ENCODE data around the gene DIPK2A.

The DIPK2A gene

GRCh38 chr3:143961342-143961741, 10.3 kb upstream of the DIPK2A start:
- no peaks in the 10 kb centered on the region for H3K79me2 ChIP-seq (ENCODE audit: insufficient read depth, low read length)
- TF ChIP-seq EZH2 (IDR thresholded peaks at IDR 0.05; ENCODE audit: borderline replicate concordance, low read length) (no peak), CTCF (IDR thresholded peaks at IDR 0.05; ENCODE audit: low read length) (no peak)
- no peaks in the 10 kb centered on the region; the same call in 1 of the 2 replicates for H3K9me3 ChIP-seq (ENCODE audit: low read length)
- no peaks in the 10 kb centered on the region for H3K4me1 ChIP-seq (ENCODE audit: insufficient read depth, low read length, severe bottlenecking)
- H3K9ac ChIP-seq (ENCODE audit: low read length), result no peak overlapping the region
- no peaks in the 10 kb centered on the region for H4K20me1 ChIP-seq (ENCODE audit: insufficient read depth, low read length)
- no peak overlapping the region for H3K27ac ChIP-seq (ENCODE audit: low read depth, low read length, poor library complexity, severe bottlenecking)
- no peaks in the 10 kb centered on the region for H3F3A ChIP-seq (ENCODE audit: insufficient read depth, low read length)
- no peaks in the 10 kb centered on the region for H3K9me2 ChIP-seq (ENCODE audit: low read depth, low read length)
- no peak overlapping the region for H3K4me2 ChIP-seq (ENCODE audit: low read length)
- no peaks in the 10 kb centered on the region for H3K27me3 ChIP-seq (ENCODE audit: insufficient read depth, low read length)
- no peak overlapping the region for H3K4me3 ChIP-seq (ENCODE audit: low read depth, low read length, poor library complexity, severe bottlenecking)
- H2AFZ ChIP-seq (ENCODE audit: low read length), result no peak overlapping the region
- H3K36me3 ChIP-seq (ENCODE audit: insufficient read depth, low read length), result no peaks in the 10 kb centered on the region

GRCh38 chr3:143963946-143964345, 7.7 kb upstream of the DIPK2A start:
- no peak overlapping the region for H2AFZ ChIP-seq (ENCODE audit: low read length)
- H3K79me2 ChIP-seq (ENCODE audit: insufficient read depth, low read length), result no peaks in the 10 kb centered on the region
- H3K27me3 ChIP-seq (ENCODE audit: insufficient read depth, low read length), result no peaks in the 10 kb centered on the region
- no peak overlapping the region for H3K9ac ChIP-seq (ENCODE audit: low read length)
- H3K36me3 ChIP-seq (ENCODE audit: insufficient read depth, low read length), result no peaks in the 10 kb centered on the region
- H3K9me3 ChIP-seq (ENCODE audit: low read length), result no peaks in the 10 kb centered on the region; the same call in 1 of the 2 replicates
- no peak overlapping the region for H3K27ac ChIP-seq (ENCODE audit: low read depth, low read length, poor library complexity, severe bottlenecking)
- no peaks in the 10 kb centered on the region for H4K20me1 ChIP-seq (ENCODE audit: insufficient read depth, low read length)
- no peaks in the 10 kb centered on the region for H3F3A ChIP-seq (ENCODE audit: insufficient read depth, low read length)
- no peak overlapping the region for H3K4me3 ChIP-seq (ENCODE audit: low read depth, low read length, poor library complexity, severe bottlenecking)
- H3K4me1 ChIP-seq (ENCODE audit: insufficient read depth, low read length, severe bottlenecking), result no peaks in the 10 kb centered on the region
- H3K4me2 ChIP-seq (ENCODE audit: low read length), result no peak overlapping the region
- TF ChIP-seq CTCF (IDR thresholded peaks at IDR 0.05; ENCODE audit: low read length) (no peak), EZH2 (IDR thresholded peaks at IDR 0.05; ENCODE audit: borderline replicate concordance, low read length) (no peak)
- H3K9me2 ChIP-seq (ENCODE audit: low read depth, low read length), result no peaks in the 10 kb centered on the region

- H3K4me2 ChIP-seq (ENCODE audit: low read length), result peak overlapping the region; percentile 65
- H2AFZ ChIP-seq (ENCODE audit: low read length), result peak overlapping the region; percentile 61; the same call in 1 of the 2 replicates
- H3F3A ChIP-seq (ENCODE audit: insufficient read depth, low read length), result no peaks in the 10 kb centered on the region
- no peaks in the 10 kb centered on the region for H3K9me3 ChIP-seq (ENCODE audit: low read length)
- no peaks in the 10 kb centered on the region; the same call in 1 of the 2 replicates for H4K20me1 ChIP-seq (ENCODE audit: insufficient read depth, low read length)
- H3K27me3 ChIP-seq (ENCODE audit: insufficient read depth, low read length), result no peaks in the 10 kb centered on the region
- H3K9ac ChIP-seq (ENCODE audit: low read length), result peak overlapping the region; percentile 82
- peak overlapping the region; percentile 77 for H3K4me3 ChIP-seq (ENCODE audit: low read depth, low read length, poor library complexity, severe bottlenecking)
- H3K79me2 ChIP-seq (ENCODE audit: insufficient read depth, low read length), result peaks cover 24% of the 10 kb centered on the region
- H3K4me1 ChIP-seq (ENCODE audit: insufficient read depth, low read length, severe bottlenecking), result peaks cover 33% of the 10 kb centered on the region
- TF ChIP-seq EZH2 (IDR thresholded peaks at IDR 0.05; ENCODE audit: borderline replicate concordance, low read length), result no peak
- H3K36me3 ChIP-seq (ENCODE audit: insufficient read depth, low read length), result no peaks in the 10 kb centered on the region
- no peaks in the 10 kb centered on the region for H3K9me2 ChIP-seq (ENCODE audit: low read depth, low read length)
- peak overlapping the region; percentile 88 for H3K27ac ChIP-seq (ENCODE audit: low read depth, low read length, poor library complexity, severe bottlenecking)
Measured at GRCh38 chr3:143970773-143971358, 757 bp upstream of the DIPK2A start.

- Histone ChIP-seq H3F3A (ENCODE audit: insufficient read depth, low read length) (no peaks in the 10 kb centered on the region), H3K9ac (ENCODE audit: low read length) (peak overlapping the region; percentile 82), H3K27me3 (ENCODE audit: insufficient read depth, low read length) (no peaks in the 10 kb centered on the region), H3K9me3 (ENCODE audit: low read length) (no peaks in the 10 kb centered on the region), H3K4me3 (ENCODE audit: low read depth, low read length, poor library complexity, severe bottlenecking) (peak overlapping the region; percentile 77), H4K20me1 (ENCODE audit: insufficient read depth, low read length) (no peaks in the 10 kb centered on the region; the same call in 1 of the 2 replicates), H3K9me2 (ENCODE audit: low read depth, low read length) (no peaks in the 10 kb centered on the region), H2AFZ (ENCODE audit: low read length) (no peak overlapping the region), H3K79me2 (ENCODE audit: insufficient read depth, low read length) (peaks cover 37% of the 10 kb centered on the region), H3K4me1 (ENCODE audit: insufficient read depth, low read length, severe bottlenecking) (peaks cover 45% of the 10 kb centered on the region), H3K36me3 (ENCODE audit: insufficient read depth, low read length) (no peaks in the 10 kb centered on the region), H3K4me2 (ENCODE audit: low read length) (peak overlapping the region; percentile 65), H3K27ac (ENCODE audit: low read depth, low read length, poor library complexity, severe bottlenecking) (peak overlapping the region; percentile 88)
- TF ChIP-seq CTCF (IDR thresholded peaks at IDR 0.05; ENCODE audit: low read length) (no peak), EZH2 (IDR thresholded peaks at IDR 0.05; ENCODE audit: borderline replicate concordance, low read length) (no peak)
Measured at GRCh38 chr3:143972155-143972504, 507 bp downstream of the DIPK2A start.
